Measurements from ENCODE around the gene ULK3.

Gene ULK3

DNA sequence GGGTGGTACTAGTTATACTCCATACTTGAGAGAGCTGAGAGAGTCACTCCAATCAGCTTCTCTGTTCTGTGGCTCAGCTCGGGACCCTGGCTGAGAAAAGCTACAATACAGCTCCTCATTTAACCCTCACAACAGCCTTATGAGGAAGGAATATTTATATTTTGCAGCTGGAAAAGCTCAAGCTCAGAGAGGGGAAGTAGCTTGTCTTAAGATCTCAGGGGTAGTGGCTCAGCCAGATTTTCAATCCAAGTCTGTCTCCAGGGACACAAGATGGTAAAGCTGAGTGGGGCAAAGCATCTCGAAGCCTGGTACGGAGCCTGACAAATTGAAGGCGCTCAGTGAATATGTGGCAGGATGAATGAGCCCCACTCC, 15.4 kb upstream of the ULK3 start:
- Histone ChIP-seq H3K4me3 (IDR thresholded peaks at IDR 0.05; ENCODE audit: insufficient read depth, low read depth, low read length) (no peak overlapping the region), H4K20me1 (ENCODE audit: insufficient read depth) (no peaks in the 10 kb centered on the region), H2AFZ (ENCODE audit: low read depth) (no peak overlapping the region), H3K4me2 (no peak overlapping the region), H3K36me3 (ENCODE audit: insufficient read depth) (no peaks in the 10 kb centered on the region), H3K27ac (no peak overlapping the region), H3K27me3 (ENCODE audit: insufficient read depth, low read depth) (no peaks in the 10 kb centered on the region), H3K79me2 (ENCODE audit: insufficient read depth, low read depth) (no peaks in the 10 kb centered on the region), H3K4me1 (ENCODE audit: low read depth, poor library complexity, severe bottlenecking) (peaks cover 15% of the 10 kb centered on the region), H3K9ac (no peak overlapping the region)
- TF ChIP-seq, protein P1, sequence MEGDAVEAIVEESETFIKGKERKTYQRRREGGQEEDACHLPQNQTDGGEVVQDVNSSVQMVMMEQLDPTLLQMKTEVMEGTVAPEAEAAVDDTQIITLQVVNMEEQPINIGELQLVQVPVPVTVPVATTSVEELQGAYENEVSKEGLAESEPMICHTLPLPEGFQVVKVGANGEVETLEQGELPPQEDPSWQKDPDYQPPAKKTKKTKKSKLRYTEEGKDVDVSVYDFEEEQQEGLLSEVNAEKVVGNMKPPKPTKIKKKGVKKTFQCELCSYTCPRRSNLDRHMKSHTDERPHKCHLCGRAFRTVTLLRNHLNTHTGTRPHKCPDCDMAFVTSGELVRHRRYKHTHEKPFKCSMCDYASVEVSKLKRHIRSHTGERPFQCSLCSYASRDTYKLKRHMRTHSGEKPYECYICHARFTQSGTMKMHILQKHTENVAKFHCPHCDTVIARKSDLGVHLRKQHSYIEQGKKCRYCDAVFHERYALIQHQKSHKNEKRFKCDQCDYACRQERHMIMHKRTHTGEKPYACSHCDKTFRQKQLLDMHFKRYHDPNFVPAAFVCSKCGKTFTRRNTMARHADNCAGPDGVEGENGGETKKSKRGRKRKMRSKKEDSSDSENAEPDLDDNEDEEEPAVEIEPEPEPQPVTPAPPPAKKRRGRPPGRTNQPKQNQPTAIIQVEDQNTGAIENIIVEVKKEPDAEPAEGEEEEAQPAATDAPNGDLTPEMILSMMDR (conservative IDR thresholded peaks at IDR 0.05; ENCODE audit: low read depth, low read length): no peak

DNA sequence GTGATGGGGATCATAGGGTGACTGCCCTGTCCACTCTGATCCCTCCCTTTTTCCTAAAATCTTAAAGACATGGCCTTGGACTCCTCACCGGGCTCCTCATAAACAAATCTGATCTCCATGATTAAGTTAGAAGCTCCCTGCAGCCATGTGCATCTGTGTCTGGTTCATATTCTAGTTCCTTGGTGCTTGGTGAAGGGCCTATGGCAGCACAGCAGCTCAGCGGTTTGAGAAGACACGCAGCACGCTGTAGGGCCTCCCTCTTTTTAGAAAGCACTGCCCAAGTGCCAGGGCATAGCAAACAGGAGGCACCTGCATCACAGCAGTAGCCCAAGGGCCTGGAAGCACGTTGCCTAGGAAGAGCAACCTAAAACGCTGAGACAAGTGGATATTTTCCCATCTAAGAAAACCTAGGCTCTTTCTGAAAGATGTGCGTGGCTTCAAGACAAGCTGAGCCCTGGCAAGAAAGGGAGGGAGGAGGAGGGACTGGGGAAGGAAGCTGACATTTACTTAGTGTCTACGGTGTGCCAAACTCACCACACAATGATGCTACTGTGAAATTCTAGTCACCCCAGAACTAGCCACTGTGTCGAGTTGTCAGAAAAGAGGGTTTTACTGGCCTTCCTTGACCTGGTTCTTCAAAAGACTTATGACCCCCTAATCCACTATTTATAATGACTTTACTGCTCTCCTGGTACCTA, 14.9 kb upstream of the ULK3 start:
- Histone ChIP-seq H3K4me1 (ENCODE audit: low read depth, poor library complexity, severe bottlenecking) (peaks cover 15% of the 10 kb centered on the region), H3K4me2 (no peak overlapping the region), H3K79me2 (ENCODE audit: insufficient read depth, low read depth) (no peaks in the 10 kb centered on the region), H3K36me3 (ENCODE audit: insufficient read depth) (no peaks in the 10 kb centered on the region), H3K27ac (no peak overlapping the region), H2AFZ (ENCODE audit: low read depth) (no peak overlapping the region), H3K27me3 (ENCODE audit: insufficient read depth, low read depth) (no peaks in the 10 kb centered on the region), H3K4me3 (IDR thresholded peaks at IDR 0.05; ENCODE audit: insufficient read depth, low read depth, low read length) (no peak overlapping the region), H4K20me1 (ENCODE audit: insufficient read depth) (no peaks in the 10 kb centered on the region), H3K9ac (no peak overlapping the region)
- TF ChIP-seq, protein P1 (conservative IDR thresholded peaks at IDR 0.05; ENCODE audit: low read depth, low read length): no peak

DNA sequence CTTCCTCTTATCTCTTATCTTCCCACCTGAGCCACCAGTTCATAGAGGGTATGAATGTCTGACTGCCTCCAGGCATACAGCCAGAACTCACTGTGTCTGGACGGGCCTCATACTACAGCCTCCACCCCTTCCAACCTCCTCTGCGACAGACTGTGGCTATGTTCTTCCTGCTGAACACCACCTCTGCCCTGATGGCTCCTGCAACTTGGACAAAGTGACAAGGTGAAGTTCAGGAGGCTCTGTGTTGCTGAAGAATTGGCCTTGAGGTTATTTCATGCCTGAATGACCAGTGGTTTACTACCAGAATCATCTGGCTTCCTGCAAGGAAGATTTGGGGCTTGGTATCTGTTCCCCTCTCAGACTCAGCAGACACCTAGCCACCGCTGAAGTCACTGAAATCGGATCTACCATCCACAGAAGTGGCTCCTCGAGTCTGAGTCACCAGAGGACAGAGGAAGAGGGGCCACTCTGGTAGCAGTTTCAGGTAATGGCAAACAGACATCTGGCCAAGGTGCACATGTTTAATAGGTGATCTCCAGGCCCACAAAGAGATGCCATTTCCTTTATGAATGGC, 14.2 kb upstream of the ULK3 start:
- H3K27me3 ChIP-seq (ENCODE audit: insufficient read depth, low read depth): no peaks in the 10 kb centered on the region
- H3K4me1 ChIP-seq (ENCODE audit: low read depth, poor library complexity, severe bottlenecking): peaks cover 15% of the 10 kb centered on the region
- H3K79me2 ChIP-seq (ENCODE audit: insufficient read depth, low read depth): no peaks in the 10 kb centered on the region
- no peak overlapping the region for H3K4me2 ChIP-seq
- no peak overlapping the region for H3K9ac ChIP-seq
- no peak overlapping the region for H3K4me3 ChIP-seq (IDR thresholded peaks at IDR 0.05; ENCODE audit: insufficient read depth, low read depth, low read length)
- no peak overlapping the region for H3K27ac ChIP-seq
- TF ChIP-seq, protein P1 (conservative IDR thresholded peaks at IDR 0.05; ENCODE audit: low read depth, low read length): no peak
- no peaks in the 10 kb centered on the region for H4K20me1 ChIP-seq (ENCODE audit: insufficient read depth)
- H3K36me3 ChIP-seq (ENCODE audit: insufficient read depth): no peaks in the 10 kb centered on the region
- no peak overlapping the region for H2AFZ ChIP-seq (ENCODE audit: low read depth)

DNA sequence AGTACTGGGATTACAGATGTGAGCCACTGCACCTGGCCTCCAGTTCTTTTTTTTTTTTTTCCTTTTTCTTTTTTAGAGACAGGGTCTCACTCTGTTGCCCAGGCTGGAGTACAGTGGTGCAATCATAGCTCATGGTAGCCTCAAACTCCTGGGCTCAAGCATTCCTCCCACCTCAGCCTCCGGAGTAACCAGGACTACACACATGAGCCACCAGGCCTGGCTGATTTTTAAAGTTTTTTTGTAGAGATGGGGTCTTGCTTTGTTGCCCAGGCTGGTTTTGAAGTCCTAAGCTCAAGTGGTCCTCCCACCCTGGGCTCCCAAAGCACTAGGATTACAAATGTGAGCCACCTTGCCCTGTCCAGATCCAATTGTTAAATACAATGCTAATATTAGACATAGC, 13.6 kb upstream of the ULK3 start:
- H3K4me2 ChIP-seq: no peak overlapping the region
- H3K27ac ChIP-seq: no peak overlapping the region
- H4K20me1 ChIP-seq (ENCODE audit: insufficient read depth): no peaks in the 10 kb centered on the region
- H3K4me1 ChIP-seq (ENCODE audit: low read depth, poor library complexity, severe bottlenecking): peaks cover 15% of the 10 kb centered on the region
- H2AFZ ChIP-seq (ENCODE audit: low read depth): no peak overlapping the region
- no peak overlapping the region for H3K9ac ChIP-seq
- H3K79me2 ChIP-seq (ENCODE audit: insufficient read depth, low read depth): no peaks in the 10 kb centered on the region
- H3K4me3 ChIP-seq (IDR thresholded peaks at IDR 0.05; ENCODE audit: insufficient read depth, low read depth, low read length): no peak overlapping the region
- TF ChIP-seq, protein P1 (conservative IDR thresholded peaks at IDR 0.05; ENCODE audit: low read depth, low read length): no peak
- H3K27me3 ChIP-seq (ENCODE audit: insufficient read depth, low read depth): no peaks in the 10 kb centered on the region
- H3K36me3 ChIP-seq (ENCODE audit: insufficient read depth): no peaks in the 10 kb centered on the region

Measured in KMS-11 (cell line).